SU-DHL-6 (cell line): Measurements from ENCODE around the gene OR13C3.
"Not testable (repeated sequence)": the region's sequence is repeated elsewhere in the genome, so short reads cannot be mapped to it uniquely, and the experiment has no call there.

ENCODE experiments used
- EZH2phosphoT487 ChIP-seq: fragments of 200-600 bp; sonication (generic), shearing (Covaris generic); conservative IDR thresholded peaks from 2 replicates; pipeline ENCODE4 v1.6.1; 2018; ENCODE audit warnings: mild to moderate bottlenecking, antibody characterized with exemption, low read length, moderate library complexity, mixed read lengths
- TF ChIP-seq, protein P1 (sequence below): fragments of 200-600 bp; sonication (generic); IDR thresholded peaks from one replicate; pipeline ENCODE4 v1.5.1; 2017; ENCODE audit warnings: antibody characterized with exemption, mild to moderate bottlenecking, low read length, moderate library complexity; ENCODE audit not compliant: insufficient read depth, poor library complexity, severe bottlenecking

DNA sequence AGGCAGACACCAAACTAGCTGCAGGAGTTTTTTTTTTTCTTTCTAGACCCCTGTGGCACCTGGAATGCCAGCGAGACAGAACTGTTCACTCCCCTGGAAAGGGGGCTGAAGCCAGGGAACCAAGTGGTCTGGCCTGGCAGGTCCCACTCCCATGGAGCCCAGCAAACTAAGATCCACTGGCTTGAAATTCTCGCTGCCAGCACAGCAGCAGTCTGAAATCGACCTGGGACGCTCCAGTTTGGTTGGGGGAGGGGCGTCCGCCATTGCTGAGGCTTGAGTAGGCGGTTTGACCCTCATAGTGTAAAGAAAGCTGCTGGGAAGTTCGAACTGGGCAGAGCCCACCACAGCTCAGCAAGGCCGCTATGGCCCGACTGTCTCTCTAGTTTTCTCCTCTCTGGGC is 16.4 kb downstream of the OR13C3 start:
- TF ChIP-seq, protein P1, sequence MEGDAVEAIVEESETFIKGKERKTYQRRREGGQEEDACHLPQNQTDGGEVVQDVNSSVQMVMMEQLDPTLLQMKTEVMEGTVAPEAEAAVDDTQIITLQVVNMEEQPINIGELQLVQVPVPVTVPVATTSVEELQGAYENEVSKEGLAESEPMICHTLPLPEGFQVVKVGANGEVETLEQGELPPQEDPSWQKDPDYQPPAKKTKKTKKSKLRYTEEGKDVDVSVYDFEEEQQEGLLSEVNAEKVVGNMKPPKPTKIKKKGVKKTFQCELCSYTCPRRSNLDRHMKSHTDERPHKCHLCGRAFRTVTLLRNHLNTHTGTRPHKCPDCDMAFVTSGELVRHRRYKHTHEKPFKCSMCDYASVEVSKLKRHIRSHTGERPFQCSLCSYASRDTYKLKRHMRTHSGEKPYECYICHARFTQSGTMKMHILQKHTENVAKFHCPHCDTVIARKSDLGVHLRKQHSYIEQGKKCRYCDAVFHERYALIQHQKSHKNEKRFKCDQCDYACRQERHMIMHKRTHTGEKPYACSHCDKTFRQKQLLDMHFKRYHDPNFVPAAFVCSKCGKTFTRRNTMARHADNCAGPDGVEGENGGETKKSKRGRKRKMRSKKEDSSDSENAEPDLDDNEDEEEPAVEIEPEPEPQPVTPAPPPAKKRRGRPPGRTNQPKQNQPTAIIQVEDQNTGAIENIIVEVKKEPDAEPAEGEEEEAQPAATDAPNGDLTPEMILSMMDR = not testable (repeated sequence)
- TF ChIP-seq EZH2phosphoT487 = not testable (repeated sequence)
